HCT116 (cell line): ENCODE results near the gene ANKRD26. TPM values are rescaled to one million over a fixed set of nuclear protein-coding genes. Genes with fewer than 3 reads are reported as not detected.

ENCODE experiments used
- ATAC-seq: fragments of 200-7000 bp; cut with Tn5 transposase; 2 replicates; pipeline ENCODE4 v1.9.1; 2020; ENCODE audit warnings: mild to moderate bottlenecking, moderate library complexity
- BruUV-seq: library from RNA; stranded (reverse); fragments of 400-500 nt; replicated peaks from 2 replicates; lab custom pipeline; 2021; lab: Mats Ljungman, UMichigan
- CTCF ChIA-PET: fragments of 300-600 bp; sonication (Branson Sonifier 250); formaldehyde crosslinking; loops from one replicate; lab custom pipeline; 2021; ENCODE audit warnings: antibody characterized with exemption; lab: Charles Lee
- POLR2A ChIA-PET: fragments of 300-600, 350-600 bp; sonication (Branson Sonifier 250); formaldehyde crosslinking; loops from one replicate; lab custom pipeline; 2021; ENCODE audit warnings: antibody characterized with exemption; lab: Charles Lee
- RAD21 ChIA-PET, 2 experiments: fragments of 300-600 bp; sonication (Branson Sonifier 250); formaldehyde crosslinking; loops; one replicate each; lab custom pipeline; 2023; ENCODE audit warnings: low total read pairs in 2 of 2; ENCODE audit not compliant: uncharacterized antibody in 2 of 2, unreplicated experiment in 2 of 2, low non-redundant PET in 1 of 2; lab: Charles Lee
- DNase-seq: peaks from one replicate; pipeline ENCODE4 v3.0.0-alpha.2; 2010; ENCODE audit warnings: low read depth, low spot score
- H2AFZ ChIP-seq: fragments of 200-600 bp; shearing (Covaris generic), sonication (generic); 2 replicates; pipeline ENCODE4 v1.6.1; 2017; ENCODE audit warnings: low read depth, mixed run types, mixed read lengths, antibody characterized with exemption, low read length; ENCODE audit not compliant: poor library complexity, severe bottlenecking
- H3K27ac ChIP-seq: 2 replicates; pipeline ENCODE4 v1.5.1; 2012; ENCODE audit warnings: low read depth, low read length
- H3K27me3 ChIP-seq: fragments of 200-600 bp; sonication (generic); 2 replicates; pipeline ENCODE4 v1.6.1; 2016; ENCODE audit warnings: mixed run types, low read length, mixed read lengths; ENCODE audit not compliant: insufficient read depth
- H3K36me3 ChIP-seq, 2 experiments: fragments of 200-500 bp in 1 of 2; fragments of 200-600 bp in 1 of 2; sonication (Bioruptor generic) in 1 of 2; sonication (generic) in 1 of 2; 2 replicates each; pipeline versions ENCODE4 v1.5.1 to v1.6.1; 2014 to 2016; ENCODE audit warnings: low read length in 2 of 2, inconsistent platforms in 1 of 2, mixed read lengths in 1 of 2, mixed run types in 1 of 2; ENCODE audit not compliant: insufficient read depth in 2 of 2, control insufficient read depth in 1 of 2
- H3K4me1 ChIP-seq, 2 experiments: fragments of 200-600 bp in 1 of 2; sonication (generic) in 1 of 2; 2 replicates each; pipeline versions ENCODE4 v1.5.1 to v1.6.1; 2012 to 2017; ENCODE audit warnings: low read length in 2 of 2, inconsistent platforms in 1 of 2, mild to moderate bottlenecking in 1 of 2, mixed read lengths in 1 of 2, mixed run types in 1 of 2, moderate library complexity in 1 of 2; ENCODE audit not compliant: insufficient read depth in 2 of 2, control insufficient read depth in 1 of 2
- H3K4me2 ChIP-seq: fragments of 200-600 bp; sonication (generic); 2 replicates; pipeline ENCODE4 v1.6.1; 2017; ENCODE audit warnings: mixed run types, low read length, mixed read lengths
- H3K4me3 ChIP-seq, 2 experiments: fragments of 200-600 bp in 1 of 2; sonication (generic) in 1 of 2; replicated peaks in 1 of 2; 2 replicates each; pipeline ENCODE4 v1.5.1; 2011 to 2016; ENCODE audit warnings: low read length in 2 of 2, control low read depth in 1 of 2, low read depth in 1 of 2, mild to moderate bottlenecking in 1 of 2, mixed read lengths in 1 of 2, mixed run types in 1 of 2
- H3K79me2 ChIP-seq: fragments of 200-600 bp; sonication (generic); 2 replicates; pipeline ENCODE4 v1.6.1; 2017; ENCODE audit warnings: mild to moderate bottlenecking, mixed run types, low read length, moderate library complexity, mixed read lengths; ENCODE audit not compliant: insufficient read depth
- H3K9ac ChIP-seq: fragments of 200-600 bp; sonication (generic); 2 replicates; pipeline ENCODE4 v1.6.1; 2016; ENCODE audit warnings: low read length, mixed read lengths
- H3K9me2 ChIP-seq: fragments of 200-600 bp; sonication (generic), shearing (Covaris generic); 2 replicates; pipeline ENCODE4 v1.6.1; 2017; ENCODE audit warnings: mixed run types, mild to moderate bottlenecking, moderate library complexity; ENCODE audit not compliant: insufficient read depth
- H3K9me3 ChIP-seq, 2 experiments: fragments of 200-500 bp in 1 of 2; fragments of 200-600 bp in 1 of 2; sonication (Bioruptor generic) in 1 of 2; sonication (generic) in 1 of 2; 2 replicates each; pipeline ENCODE4 v1.6.1; 2014 to 2017; ENCODE audit warnings: low read length in 2 of 2, mixed read lengths in 2 of 2, inconsistent platforms in 1 of 2, low read depth in 1 of 2, mild to moderate bottlenecking in 1 of 2, mixed run types in 1 of 2, moderate library complexity in 1 of 2; ENCODE audit not compliant: control insufficient read depth in 1 of 2, insufficient read depth in 1 of 2
- H4K20me1 ChIP-seq: fragments of 200-600 bp; sonication (generic), shearing (Covaris generic); 2 replicates; pipeline ENCODE4 v1.6.1; 2017; ENCODE audit warnings: mixed run types, mild to moderate bottlenecking, moderate library complexity; ENCODE audit not compliant: insufficient read depth
- EGR1 ChIP-seq: IDR thresholded peaks from 2 replicates; pipeline ENCODE4 v1.6.1; 2012; ENCODE audit warnings: low read depth
- EZH2 ChIP-seq: fragments of 200-600 bp; sonication (generic); IDR thresholded peaks from 2 replicates; pipeline ENCODE4 v1.6.1; 2017; ENCODE audit warnings: antibody characterized with exemption, mixed run types
- EZH2phosphoT487 ChIP-seq: fragments of 200-600 bp; IDR thresholded peaks from 2 replicates; pipeline ENCODE4 v1.6.1; 2018; ENCODE audit warnings: antibody characterized with exemption, borderline replicate concordance
- FOSL1 ChIP-seq: IDR thresholded peaks from 2 replicates; pipeline ENCODE4 v1.6.1; 2012; ENCODE audit warnings: low read depth
- TCF7L2 ChIP-seq: IDR thresholded peaks from 2 replicates; pipeline ENCODE4 v1.7.0; 2011; ENCODE audit warnings: borderline replicate concordance, inconsistent platforms; ENCODE audit not compliant: insufficient read depth, insufficient read length; ENCODE audit errors: extremely low read depth
- YY1 ChIP-seq: IDR thresholded peaks from 2 replicates; pipeline ENCODE4 v1.6.1; 2011; ENCODE audit warnings: low read length, low read depth, moderate library complexity, mild to moderate bottlenecking; ENCODE audit not compliant: insufficient replicate concordance; ENCODE audit errors: extremely low read depth
- ZBTB33 ChIP-seq: IDR thresholded peaks from 2 replicates; pipeline ENCODE4 v1.6.1; 2011; ENCODE audit warnings: mild to moderate bottlenecking, low read length, moderate library complexity; ENCODE audit not compliant: insufficient replicate concordance; ENCODE audit errors: extremely low read depth
- intact Hi-C: fragments of 100-400 bp; cut with micrococcal nuclease; formaldehyde crosslinking; loops from 2 replicates; pipeline ENCODE4 v1.10.0; 2022
- total RNA-seq: library from RNA; stranded (reverse); gene quantifications from one replicate; pipeline ENCODE4 v1.2.1, GENCODE V29; 2021; ENCODE audit not compliant: unreplicated experiment
- TF ChIP-seq, protein P1 (sequence below): IDR thresholded peaks from 2 replicates; pipeline ENCODE4 v1.6.1; 2012; ENCODE audit warnings: low read depth

The ANKRD26 gene
- total RNA-seq, 1 experiment from 2014 or later = 5.5 TPM

- no peaks in the 10 kb centered on the region for H3K27me3 ChIP-seq
- DNase-seq (no peak), ATAC-seq (no peak)
- peaks cover 0 to 12% of the 10 kb centered on the region in 2 experiments; a peak in 2 of 4 replicates for H3K36me3 ChIP-seq
- no peaks in the 10 kb centered on the region for H3K4me1 ChIP-seq
- no peaks in the 10 kb centered on the region for H3K9me2 ChIP-seq
- TF ChIP-seq YY1 (no peak), ZBTB33 (no peak), TCF7L2 (no peak), EZH2 (no peak), EGR1 (no peak), EZH2phosphoT487 (no peak), FOSL1 (no peak)
- TF ChIP-seq, protein P1, sequence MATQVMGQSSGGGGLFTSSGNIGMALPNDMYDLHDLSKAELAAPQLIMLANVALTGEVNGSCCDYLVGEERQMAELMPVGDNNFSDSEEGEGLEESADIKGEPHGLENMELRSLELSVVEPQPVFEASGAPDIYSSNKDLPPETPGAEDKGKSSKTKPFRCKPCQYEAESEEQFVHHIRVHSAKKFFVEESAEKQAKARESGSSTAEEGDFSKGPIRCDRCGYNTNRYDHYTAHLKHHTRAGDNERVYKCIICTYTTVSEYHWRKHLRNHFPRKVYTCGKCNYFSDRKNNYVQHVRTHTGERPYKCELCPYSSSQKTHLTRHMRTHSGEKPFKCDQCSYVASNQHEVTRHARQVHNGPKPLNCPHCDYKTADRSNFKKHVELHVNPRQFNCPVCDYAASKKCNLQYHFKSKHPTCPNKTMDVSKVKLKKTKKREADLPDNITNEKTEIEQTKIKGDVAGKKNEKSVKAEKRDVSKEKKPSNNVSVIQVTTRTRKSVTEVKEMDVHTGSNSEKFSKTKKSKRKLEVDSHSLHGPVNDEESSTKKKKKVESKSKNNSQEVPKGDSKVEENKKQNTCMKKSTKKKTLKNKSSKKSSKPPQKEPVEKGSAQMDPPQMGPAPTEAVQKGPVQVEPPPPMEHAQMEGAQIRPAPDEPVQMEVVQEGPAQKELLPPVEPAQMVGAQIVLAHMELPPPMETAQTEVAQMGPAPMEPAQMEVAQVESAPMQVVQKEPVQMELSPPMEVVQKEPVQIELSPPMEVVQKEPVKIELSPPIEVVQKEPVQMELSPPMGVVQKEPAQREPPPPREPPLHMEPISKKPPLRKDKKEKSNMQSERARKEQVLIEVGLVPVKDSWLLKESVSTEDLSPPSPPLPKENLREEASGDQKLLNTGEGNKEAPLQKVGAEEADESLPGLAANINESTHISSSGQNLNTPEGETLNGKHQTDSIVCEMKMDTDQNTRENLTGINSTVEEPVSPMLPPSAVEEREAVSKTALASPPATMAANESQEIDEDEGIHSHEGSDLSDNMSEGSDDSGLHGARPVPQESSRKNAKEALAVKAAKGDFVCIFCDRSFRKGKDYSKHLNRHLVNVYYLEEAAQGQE = no peak
- no peak overlapping the region for H2AFZ ChIP-seq
- no peak overlapping the region for H3K4me2 ChIP-seq
- BruUV-seq = no TSS peak
- H3K9me3 ChIP-seq = no peaks in the 10 kb centered on the region
- intact Hi-C loops = no loop called here
- no peak overlapping the region for H3K9ac ChIP-seq
- ChIA-PET POLR2A (no interaction called here), CTCF (no interaction called here), RAD21 (no interaction called here)
- H3K79me2 ChIP-seq = no peaks in the 10 kb centered on the region
- H4K20me1 ChIP-seq = no peaks in the 10 kb centered on the region
- H3K4me3 ChIP-seq = no peak overlapping the region
- no peak overlapping the region for H3K27ac ChIP-seq
Observed at GRCh38 chr10:27030060-27030459, 70.2 kb downstream of the ANKRD26 start.
